GM18507 (cell line): ENCODE results near the gene TXLNB.

Source experiments
- DNase-seq: peaks from one replicate; pipeline ENCODE4 v3.0.0; 2011; ENCODE audit warnings: low read depth; ENCODE audit not compliant: insufficient read length; ENCODE audit errors: extremely low spot score
- FAIRE-seq: peaks from 2 replicates; lab custom pipeline; 2011; peaks lifted over from hg19 to GRCh38; lab: Jason Lieb, UNC

The TXLNB gene

GRCh38 chr6:139278190-139278589, 13.6 kb downstream of the TXLNB start:
- FAIRE-seq (no peak), DNase-seq (no peak)

- FAIRE-seq: peak; percentile 69
- DNase-seq: no peak
Observed at GRCh38 chr6:139277587-139277986, 14.2 kb downstream of the TXLNB start.

- FAIRE-seq: no peak
- no peak for DNase-seq
Observed at GRCh38 chr6:139277161-139277560, 14.6 kb downstream of the TXLNB start.

- no peak for DNase-seq
Observed at GRCh38 chr6:139275279-139276055, 16.3 kb downstream of the TXLNB start.

GRCh38 chr6:139271056-139271455, 20.7 kb downstream of the TXLNB start:
- FAIRE-seq (peak; percentile 93), DNase-seq (no peak)

More at GRCh38 chr6:139275279-139276055, 16.3 kb downstream of the TXLNB start:
- FAIRE-seq: no peak

- FAIRE-seq (no peak), DNase-seq (no peak)
Observed at GRCh38 chr6:139270249-139270648, 21.5 kb downstream of the TXLNB start.

- DNase-seq: no peak
- peak; percentile 62 for FAIRE-seq
Observed at GRCh38 chr6:139265512-139266190, 26.1 kb downstream of the TXLNB start.

- DNase-seq: no peak
- FAIRE-seq: peak; percentile 64
Observed at GRCh38 chr6:139262519-139263300, 29.1 kb downstream of the TXLNB start.

GRCh38 chr6:139257821-139258398, 33.9 kb downstream of the TXLNB start:
- no peak for DNase-seq

GRCh38 chr6:139257291-139257690, 34.5 kb downstream of the TXLNB start:
- no peak for DNase-seq
- no peak for FAIRE-seq

More at GRCh38 chr6:139257821-139258398, 33.9 kb downstream of the TXLNB start:
- peak; percentile 33 for FAIRE-seq

- no peak for DNase-seq
- FAIRE-seq: no peak
Observed at GRCh38 chr6:139256087-139256486, 35.7 kb downstream of the TXLNB start.

- no peak for FAIRE-seq
- DNase-seq: no peak
Observed at GRCh38 chr6:139254196-139254595, 37.6 kb downstream of the TXLNB start.

GRCh38 chr6:139253656-139254055, 38.1 kb downstream of the TXLNB start:
- no peak for FAIRE-seq
- DNase-seq: no peak

- DNase-seq (no peak), FAIRE-seq (no peak)
Observed at GRCh38 chr6:139251691-139252390, 40.0 kb downstream of the TXLNB start.

- DNase-seq: no peak
- no peak for FAIRE-seq
Observed at GRCh38 chr6:139251045-139251690, 40.6 kb downstream of the TXLNB start.

- DNase-seq (no peak), FAIRE-seq (peak; percentile 87)
Observed at GRCh38 chr6:139250296-139251044, 41.3 kb downstream of the TXLNB start.

GRCh38 chr6:139249395-139249794, 42.4 kb downstream of the TXLNB start:
- DNase-seq (no peak), FAIRE-seq (no peak)

GRCh38 chr6:139248911-139249310, 42.9 kb downstream of the TXLNB start:
- FAIRE-seq: no peak
- no peak for DNase-seq
